MM.1S (cell line): ENCODE measurements around the gene RASSF3.

Source experiments
- DNase-seq: peaks from one replicate; pipeline ENCODE4 v3.0.0-alpha.2; 2015
- H2AFZ ChIP-seq: fragments of 300-600 bp; sonication (generic); 2 replicates; pipeline ENCODE4 v1.6.0; 2016; ENCODE audit warnings: antibody characterized with exemption, low read length
- H3F3A ChIP-seq: fragments of 300-600 bp; sonication (generic); 2 replicates; pipeline ENCODE4 v1.6.1; 2016; ENCODE audit warnings: mild to moderate bottlenecking, antibody characterized with exemption, low read length, moderate library complexity, mixed read lengths; ENCODE audit not compliant: insufficient read depth
- H3K27ac ChIP-seq: fragments of 300-600 bp; sonication (generic); 2 replicates; pipeline ENCODE4 v1.5.1; 2016; ENCODE audit warnings: mild to moderate bottlenecking, low read length
- H3K27me3 ChIP-seq: fragments of 300-600 bp; sonication (generic); replicated peaks from 2 replicates; pipeline ENCODE4 v1.6.0; 2016; ENCODE audit warnings: low read length; ENCODE audit not compliant: insufficient read depth
- H3K36me3 ChIP-seq: fragments of 300-600 bp; sonication (generic); replicated peaks from 2 replicates; pipeline ENCODE4 v1.6.1; 2016; ENCODE audit warnings: mild to moderate bottlenecking, low read length, mixed read lengths; ENCODE audit not compliant: insufficient read depth
- H3K4me1 ChIP-seq: fragments of 300-600 bp; sonication (generic); 2 replicates; pipeline ENCODE4 v1.6.1; 2016; ENCODE audit warnings: low read length, mixed read lengths
- H3K4me2 ChIP-seq: fragments of 300-600 bp; sonication (generic); 2 replicates; pipeline ENCODE4 v1.6.0; 2016; ENCODE audit warnings: low read depth, low read length
- H3K4me3 ChIP-seq: fragments of 300-600 bp; sonication (generic); 2 replicates; pipeline ENCODE4 v1.5.1; 2016; ENCODE audit warnings: low read length, mixed read lengths
- H3K79me2 ChIP-seq: fragments of 300-600 bp; sonication (generic); 2 replicates; pipeline ENCODE4 v1.6.1; 2016; ENCODE audit warnings: mixed run types, low read length, mixed read lengths
- H3K9ac ChIP-seq: fragments of 300-600 bp; sonication (generic); 2 replicates; pipeline ENCODE4 v1.6.1; 2016; ENCODE audit warnings: low read length, mixed read lengths
- H3K9me2 ChIP-seq: fragments of 300-600 bp; sonication (generic); replicated peaks from 2 replicates; pipeline ENCODE4 v1.6.1; 2016; ENCODE audit warnings: mild to moderate bottlenecking, low read length, mixed read lengths; ENCODE audit not compliant: insufficient read depth
- H3K9me3 ChIP-seq: fragments of 300-600 bp; sonication (generic); replicated peaks from 2 replicates; pipeline ENCODE4 v1.6.1; 2016; ENCODE audit warnings: mild to moderate bottlenecking, low read length, mixed read lengths; ENCODE audit not compliant: insufficient read depth
- H4K20me1 ChIP-seq: fragments of 300-600 bp; sonication (generic); 2 replicates; pipeline ENCODE4 v1.6.1; 2016; ENCODE audit warnings: mild to moderate bottlenecking, low read length, moderate library complexity, mixed read lengths; ENCODE audit not compliant: insufficient read depth
- CTCF ChIP-seq: fragments of 300-600 bp; sonication (generic); IDR thresholded peaks from 2 replicates; pipeline ENCODE4 v1.5.1; 2016; ENCODE audit warnings: antibody characterized with exemption, low read length, mixed read lengths
- EZH2 ChIP-seq: fragments of 300-600 bp; sonication (generic); optimal IDR thresholded peaks from 2 replicates; pipeline ENCODE3; 2017; ENCODE audit warnings: low read depth, mild to moderate bottlenecking, antibody characterized with exemption, low read length, mixed read lengths
- EZH2phosphoT487 ChIP-seq: fragments of 300-600 bp; sonication (generic); IDR thresholded peaks from 2 replicates; pipeline ENCODE4 v1.6.1; 2018; ENCODE audit warnings: antibody characterized with exemption, low read length

Gene RASSF3

GRCh38 chr12:64706857-64707256, 96.6 kb downstream of the RASSF3 start:
- TF ChIP-seq EZH2phosphoT487 (no peak), EZH2 (no peak)
- H2AFZ ChIP-seq, result no peak overlapping the region
- no peaks in the 10 kb centered on the region for H3K79me2 ChIP-seq
- no peaks in the 10 kb centered on the region; the same call in 1 of the 2 replicates for H3F3A ChIP-seq
- no peak overlapping the region for H3K4me3 ChIP-seq
- no peaks in the 10 kb centered on the region for H3K4me1 ChIP-seq
- no peak for DNase-seq
- no peak overlapping the region for H3K4me2 ChIP-seq
- no peaks in the 10 kb centered on the region for H3K36me3 ChIP-seq
- H3K27me3 ChIP-seq, result no peaks in the 10 kb centered on the region
- H3K27ac ChIP-seq, result no peak overlapping the region
- no peaks in the 10 kb centered on the region for H3K9me3 ChIP-seq
- H3K9me2 ChIP-seq, result no peaks in the 10 kb centered on the region
- H3K9ac ChIP-seq, result no peak overlapping the region
- no peaks in the 10 kb centered on the region for H4K20me1 ChIP-seq

GRCh38 chr12:64707362-64707761, 97.1 kb downstream of the RASSF3 start:
- Histone ChIP-seq H4K20me1 (no peaks in the 10 kb centered on the region), H3K4me3 (no peak overlapping the region), H3F3A (no peaks in the 10 kb centered on the region; the same call in 1 of the 2 replicates), H3K9me2 (no peaks in the 10 kb centered on the region), H3K9me3 (no peaks in the 10 kb centered on the region), H3K27ac (no peak overlapping the region), H2AFZ (no peak overlapping the region), H3K27me3 (no peaks in the 10 kb centered on the region), H3K4me2 (no peak overlapping the region), H3K36me3 (no peaks in the 10 kb centered on the region), H3K79me2 (no peaks in the 10 kb centered on the region), H3K9ac (no peak overlapping the region), H3K4me1 (no peaks in the 10 kb centered on the region)
- TF ChIP-seq EZH2phosphoT487 (no peak), EZH2 (no peak), CTCF (no peak)
- no peak for DNase-seq

- no peaks in the 10 kb centered on the region for H3K9me3 ChIP-seq
Observed at GRCh38 chr12:64707926-64708325, 97.6 kb downstream of the RASSF3 start.

More at GRCh38 chr12:64707926-64708325, 97.6 kb downstream of the RASSF3 start:
- Histone ChIP-seq H3K4me3 (no peak overlapping the region), H3K79me2 (no peaks in the 10 kb centered on the region), H3K27ac (no peak overlapping the region), H3K9ac (no peak overlapping the region), H3F3A (no peaks in the 10 kb centered on the region), H3K9me2 (no peaks in the 10 kb centered on the region), H2AFZ (no peak overlapping the region), H3K4me1 (no peaks in the 10 kb centered on the region), H4K20me1 (no peaks in the 10 kb centered on the region), H3K27me3 (no peaks in the 10 kb centered on the region), H3K36me3 (no peaks in the 10 kb centered on the region), H3K4me2 (no peak overlapping the region)
- TF ChIP-seq EZH2 (no peak), EZH2phosphoT487 (no peak), CTCF (no peak)
- no peak for DNase-seq
